Measurements from ENCODE around the gene GPD2. TPM values are rescaled to one million over a fixed set of nuclear protein-coding genes. Genes with fewer than 3 reads are reported as not detected.

GPD2 gene
- total RNA-seq, 1 donor: 17.5 TPM

- no peaks in the 10 kb centered on the region for H3K9me3 ChIP-seq (ENCODE audit: low read depth, low read length)
- H3K4me1 ChIP-seq (ENCODE audit: insufficient read depth, low read length): peaks cover 12% of the 10 kb centered on the region
- H3K27me3 ChIP-seq (ENCODE audit: insufficient read depth, low read length): no peaks in the 10 kb centered on the region
- H3K4me3 ChIP-seq (ENCODE audit: low read length): no peak overlapping the region
Measured at GRCh38 chr2:156455361-156455975, 19.3 kb downstream of the GPD2 start.

GRCh38 chr2:156456616-156457015 is 20.4 kb downstream of the GPD2 start:
- Histone ChIP-seq H3K9me3 (ENCODE audit: low read depth, low read length) (no peaks in the 10 kb centered on the region), H3K27me3 (ENCODE audit: insufficient read depth, low read length) (no peaks in the 10 kb centered on the region), H3K4me1 (ENCODE audit: insufficient read depth, low read length) (peaks cover 12% of the 10 kb centered on the region), H3K4me3 (ENCODE audit: low read length) (no peak overlapping the region)

- H3K4me3 ChIP-seq (ENCODE audit: low read length): no peak overlapping the region
- peaks cover 12% of the 10 kb centered on the region for H3K4me1 ChIP-seq (ENCODE audit: insufficient read depth, low read length)
- H3K27me3 ChIP-seq (ENCODE audit: insufficient read depth, low read length): no peaks in the 10 kb centered on the region
- H3K9me3 ChIP-seq (ENCODE audit: low read depth, low read length): no peaks in the 10 kb centered on the region
Measured at GRCh38 chr2:156457523-156458517, 21.6 kb downstream of the GPD2 start.

GRCh38 chr2:156459720-156460119 is 23.5 kb downstream of the GPD2 start:
- no peaks in the 10 kb centered on the region for H3K9me3 ChIP-seq (ENCODE audit: low read depth, low read length)
- H3K27me3 ChIP-seq (ENCODE audit: insufficient read depth, low read length): no peaks in the 10 kb centered on the region
- H3K4me1 ChIP-seq (ENCODE audit: insufficient read depth, low read length): peaks cover 19% of the 10 kb centered on the region
- H3K4me3 ChIP-seq (ENCODE audit: low read length): no peak overlapping the region

GRCh38 chr2:156464106-156464505 is 27.9 kb downstream of the GPD2 start:
- H3K9me3 ChIP-seq (ENCODE audit: low read depth, low read length): no peaks in the 10 kb centered on the region
- no peaks in the 10 kb centered on the region for H3K27me3 ChIP-seq (ENCODE audit: insufficient read depth, low read length)
- H3K4me3 ChIP-seq (ENCODE audit: low read length): no peak overlapping the region
- peaks cover 29% of the 10 kb centered on the region for H3K4me1 ChIP-seq (ENCODE audit: insufficient read depth, low read length)

GRCh38 chr2:156465573-156465972 is 29.4 kb downstream of the GPD2 start:
- Histone ChIP-seq H3K4me1 (ENCODE audit: insufficient read depth, low read length) (peaks cover 38% of the 10 kb centered on the region), H3K4me3 (ENCODE audit: low read length) (no peak overlapping the region), H3K27me3 (ENCODE audit: insufficient read depth, low read length) (no peaks in the 10 kb centered on the region), H3K9me3 (ENCODE audit: low read depth, low read length) (no peaks in the 10 kb centered on the region)

GRCh38 chr2:156466739-156467405 is 30.7 kb downstream of the GPD2 start:
- H3K27me3 ChIP-seq (ENCODE audit: insufficient read depth, low read length): no peaks in the 10 kb centered on the region
- no peak overlapping the region for H3K4me3 ChIP-seq (ENCODE audit: low read length)
- H3K4me1 ChIP-seq (ENCODE audit: insufficient read depth, low read length): peaks cover 50% of the 10 kb centered on the region
- H3K9me3 ChIP-seq (ENCODE audit: low read depth, low read length): no peaks in the 10 kb centered on the region

- Histone ChIP-seq H3K4me3 (ENCODE audit: low read length) (no peak overlapping the region), H3K9me3 (ENCODE audit: low read depth, low read length) (no peaks in the 10 kb centered on the region), H3K4me1 (ENCODE audit: insufficient read depth, low read length) (peaks cover 43% of the 10 kb centered on the region), H3K27me3 (ENCODE audit: insufficient read depth, low read length) (no peaks in the 10 kb centered on the region)
Measured at GRCh38 chr2:156470975-156471583, 34.9 kb downstream of the GPD2 start.

- peaks cover 41% of the 10 kb centered on the region for H3K4me1 ChIP-seq (ENCODE audit: insufficient read depth, low read length)
- no peak overlapping the region for H3K4me3 ChIP-seq (ENCODE audit: low read length)
- H3K27me3 ChIP-seq (ENCODE audit: insufficient read depth, low read length): no peaks in the 10 kb centered on the region
- no peaks in the 10 kb centered on the region for H3K9me3 ChIP-seq (ENCODE audit: low read depth, low read length)
Measured at GRCh38 chr2:156471762-156472161, 35.6 kb downstream of the GPD2 start.

- H3K4me1 ChIP-seq (ENCODE audit: insufficient read depth, low read length): peaks cover 34% of the 10 kb centered on the region
- no peak overlapping the region for H3K4me3 ChIP-seq (ENCODE audit: low read length)
- H3K9me3 ChIP-seq (ENCODE audit: low read depth, low read length): no peaks in the 10 kb centered on the region
- H3K27me3 ChIP-seq (ENCODE audit: insufficient read depth, low read length): no peaks in the 10 kb centered on the region
Measured at GRCh38 chr2:156472686-156473085, 36.5 kb downstream of the GPD2 start.

GRCh38 chr2:156473445-156473844 is 37.3 kb downstream of the GPD2 start:
- Histone ChIP-seq H3K4me3 (ENCODE audit: low read length) (no peak overlapping the region), H3K27me3 (ENCODE audit: insufficient read depth, low read length) (no peaks in the 10 kb centered on the region), H3K9me3 (ENCODE audit: low read depth, low read length) (no peaks in the 10 kb centered on the region), H3K4me1 (ENCODE audit: insufficient read depth, low read length) (peaks cover 33% of the 10 kb centered on the region)

GRCh38 chr2:156474401-156474800 is 38.2 kb downstream of the GPD2 start:
- Histone ChIP-seq H3K4me1 (ENCODE audit: insufficient read depth, low read length) (peaks cover 32% of the 10 kb centered on the region), H3K4me3 (ENCODE audit: low read length) (no peak overlapping the region), H3K27me3 (ENCODE audit: insufficient read depth, low read length) (no peaks in the 10 kb centered on the region), H3K9me3 (ENCODE audit: low read depth, low read length) (no peaks in the 10 kb centered on the region)

- no peak overlapping the region for H3K4me3 ChIP-seq (ENCODE audit: low read length)
- peaks cover 14% of the 10 kb centered on the region for H3K4me1 ChIP-seq (ENCODE audit: insufficient read depth, low read length)
- H3K9me3 ChIP-seq (ENCODE audit: low read depth, low read length): no peaks in the 10 kb centered on the region
- no peaks in the 10 kb centered on the region for H3K27me3 ChIP-seq (ENCODE audit: insufficient read depth, low read length)
Measured at GRCh38 chr2:156476021-156476849, 40.1 kb downstream of the GPD2 start.

- Histone ChIP-seq H3K4me1 (ENCODE audit: insufficient read depth, low read length) (peaks cover 8% of the 10 kb centered on the region), H3K9me3 (ENCODE audit: low read depth, low read length) (no peaks in the 10 kb centered on the region), H3K4me3 (ENCODE audit: low read length) (no peak overlapping the region), H3K27me3 (ENCODE audit: insufficient read depth, low read length) (no peaks in the 10 kb centered on the region)
Measured at GRCh38 chr2:156476850-156477206, 40.6 kb downstream of the GPD2 start.

Data from mononuclear cell (primary cell).